PC-3 (cell line): ENCODE results near the gene USP4. TPM values are rescaled to one million over a fixed set of nuclear protein-coding genes. Genes with fewer than 3 reads are reported as not detected.
"Not testable (repeated sequence)": the region's sequence is repeated elsewhere in the genome, so short reads cannot be mapped to it uniquely, and the experiment has no call there.

Experiments used
- ATAC-seq: fragments of 200-7000 bp; cut with Tn5 transposase; 2 replicates; pipeline ENCODE4 v1.9.1; 2020; ENCODE audit warnings: mild to moderate bottlenecking, moderate library complexity
- BruUV-seq: library from RNA; stranded (reverse); fragments of 400-500 nt; replicated peaks from 2 replicates; lab custom pipeline; 2021; lab: Mats Ljungman, UMichigan
- CTCF ChIA-PET: fragments of 300-600 bp; sonication (Branson Sonifier 250); formaldehyde crosslinking; loops from one replicate; lab custom pipeline; 2022; ENCODE audit warnings: antibody characterized with exemption; lab: Charles Lee
- POLR2A ChIA-PET: fragments of 300-600 bp; sonication (Branson Sonifier 250); formaldehyde crosslinking; loops from one replicate; lab custom pipeline; 2022; ENCODE audit warnings: antibody characterized with exemption; ENCODE audit not compliant: unreplicated experiment; lab: Charles Lee
- DNase-seq: peaks from one replicate; pipeline ENCODE4 v3.0.0-alpha.2; 2015
- H2AFZ ChIP-seq: fragments of 300-600 bp; sonication (generic); 2 replicates; pipeline ENCODE4 v1.6.0; 2016; ENCODE audit warnings: antibody characterized with exemption, low read length
- H3F3A ChIP-seq: fragments of 300-600 bp; sonication (generic); one replicate; pipeline ENCODE4 v1.6.0; 2017; ENCODE audit warnings: antibody characterized with exemption, low read length, control low read depth, mild to moderate bottlenecking; ENCODE audit not compliant: unreplicated experiment
- H3K27ac ChIP-seq: fragments of 300-600 bp; sonication (generic); 2 replicates; pipeline ENCODE4 v1.5.1; 2016; ENCODE audit warnings: mild to moderate bottlenecking, low read length
- H3K27me3 ChIP-seq: fragments of 300-600 bp; sonication (generic); 2 replicates; pipeline ENCODE4 v1.6.1; 2016; ENCODE audit warnings: low read length, mixed read lengths
- H3K36me3 ChIP-seq: fragments of 300-600 bp; sonication (generic); 2 replicates; pipeline ENCODE4 v1.6.1; 2016; ENCODE audit warnings: low read depth, mixed run types, low read length, mixed read lengths
- H3K4me1 ChIP-seq: fragments of 300-600 bp; sonication (generic); 2 replicates; pipeline ENCODE4 v1.5.1; 2016; ENCODE audit warnings: low read length; ENCODE audit not compliant: insufficient read depth
- H3K4me2 ChIP-seq: fragments of 300-600 bp; sonication (generic); 2 replicates; pipeline ENCODE4 v1.6.0; 2016; ENCODE audit warnings: low read length
- H3K4me3 ChIP-seq: fragments of 300-600 bp; sonication (generic); 2 replicates; pipeline ENCODE4 v1.5.1; 2016; ENCODE audit warnings: mild to moderate bottlenecking, low read length, mixed read lengths
- H3K79me2 ChIP-seq: fragments of 300-600 bp; sonication (generic); 2 replicates; pipeline ENCODE4 v1.6.1; 2017; ENCODE audit warnings: low read length, mixed read lengths
- H3K9ac ChIP-seq: fragments of 300-600 bp; sonication (generic); 2 replicates; pipeline ENCODE4 v1.6.0; 2016; ENCODE audit warnings: mild to moderate bottlenecking, low read length
- H3K9me2 ChIP-seq: fragments of 300-600 bp; sonication (generic); replicated peaks from 2 replicates; pipeline ENCODE4 v1.6.1; 2016; ENCODE audit warnings: mixed run types, low read length, mixed read lengths
- H3K9me3 ChIP-seq: fragments of 300-600 bp; sonication (generic); 2 replicates; pipeline ENCODE4 v1.6.1; 2016; ENCODE audit warnings: low read length, mixed read lengths
- H4K20me1 ChIP-seq: fragments of 300-600 bp; sonication (generic); 2 replicates; pipeline ENCODE4 v1.6.1; 2016; ENCODE audit warnings: low read length, mixed read lengths
- CTCF ChIP-seq: fragments of 300-600 bp; sonication (generic); conservative IDR thresholded peaks from 2 replicates; pipeline ENCODE4 v1.5.1; 2017; ENCODE audit warnings: antibody characterized with exemption, low read depth, mild to moderate bottlenecking, low read length
- EZH2 ChIP-seq: fragments of 300-600 bp; sonication (generic); IDR thresholded peaks from one replicate; pipeline ENCODE4 v1.6.1; 2017; ENCODE audit warnings: antibody characterized with exemption, mild to moderate bottlenecking, low read length; ENCODE audit not compliant: unreplicated experiment
- intact Hi-C: fragments of 100-400 bp; cut with micrococcal nuclease; formaldehyde crosslinking; loops from 2 replicates; pipeline ENCODE4 v1.9.0; 2023
- microRNA-seq: library from miRNA; unstranded; fragments of <30 nt; microRNA quantifications from one replicate; pipeline ENCODE4 v1.1.0, GENCODE V29; 2020; ENCODE audit not compliant: unreplicated experiment
- total RNA-seq: library from RNA; depleted of rRNA; stranded (reverse); fragments of >200 nt; gene quantifications from 2 replicates; pipeline ENCODE4 v1.2.3, GENCODE V29; 2014; rRNA removed

USP4 gene
- total RNA-seq, 1 experiment from 2014 or later: 19.9 TPM

GRCh38 chr3:49236226-49236625 is 103.6 kb downstream of the USP4 start:
- H3K9ac ChIP-seq: no peak overlapping the region
- no peaks in the 10 kb centered on the region for H3F3A ChIP-seq
- no TSS peak for BruUV-seq
- TF ChIP-seq EZH2 (no peak), CTCF (no peak)
- peaks cover 22% of the 10 kb centered on the region for H3K9me3 ChIP-seq
- intact Hi-C loops: no loop called here
- no peaks in the 10 kb centered on the region; the same call in 1 of the 2 replicates for H3K36me3 ChIP-seq
- H3K27me3 ChIP-seq: no peaks in the 10 kb centered on the region
- ATAC-seq (no peak), DNase-seq (no peak)
- no peak overlapping the region for H3K4me3 ChIP-seq
- no peaks in the 10 kb centered on the region for H3K9me2 ChIP-seq
- peaks cover 14% of the 10 kb centered on the region; the same call in 1 of the 2 replicates for H3K4me1 ChIP-seq
- ChIA-PET CTCF (no interaction called here), POLR2A (no interaction called here)
- H3K4me2 ChIP-seq: no peak overlapping the region
- H3K79me2 ChIP-seq: no peaks in the 10 kb centered on the region
- no peak overlapping the region for H3K27ac ChIP-seq
- H4K20me1 ChIP-seq: no peaks in the 10 kb centered on the region
- H2AFZ ChIP-seq: no peak overlapping the region

DNA sequence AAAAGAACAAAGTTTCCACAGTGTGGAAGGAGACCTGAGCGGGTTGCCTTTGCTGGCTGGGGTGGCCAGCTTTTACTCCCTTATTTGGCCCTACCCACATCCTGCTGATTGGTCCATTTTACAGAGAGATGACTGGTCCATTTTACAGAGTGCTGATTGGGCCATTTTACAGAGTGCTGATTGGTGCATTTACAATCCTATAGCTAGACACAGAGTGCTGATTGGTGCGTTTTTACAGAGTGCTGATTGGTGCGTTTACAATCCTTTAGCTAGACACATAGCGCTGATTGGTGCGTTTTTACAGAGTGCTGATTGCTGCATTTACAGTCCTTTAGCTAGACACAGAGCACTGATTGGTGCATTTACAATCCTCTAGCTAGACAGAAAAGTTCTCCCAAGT is 111.0 kb downstream of the USP4 start:
- H2AFZ ChIP-seq, H3K9ac ChIP-seq, H3K4me2 ChIP-seq, H3K4me1 ChIP-seq, H3K27ac ChIP-seq, POLR2A ChIA-PET, DNase-seq, intact Hi-C loops, BruUV-seq, H3K4me3 ChIP-seq, H3F3A ChIP-seq, H3K27me3 ChIP-seq, ATAC-seq, H3K79me2 ChIP-seq, H3K36me3 ChIP-seq, H4K20me1 ChIP-seq, CTCF ChIA-PET, H3K9me2 ChIP-seq: not testable (repeated sequence)
- peaks cover 11% of the 10 kb centered on the region for H3K9me3 ChIP-seq

Small RNA genes lying within 50 kb of the gene (microRNA-seq; reads per million reads assigned to microRNA genes)
- gene MIR4271: not detected

Other genes starting within 250 kb of the USP4 start
- 90.2 and 124 TPM in 2 replicates for gene QRICH1, start 246.0 kb downstream of the USP4 start, total RNA-seq
- gene QARS1, start 235.3 kb downstream of the USP4 start, total RNA-seq: 310 and 316 TPM in 2 replicates
- 84.4 and 86.7 TPM in 2 replicates for gene USP19, start 219.2 kb downstream of the USP4 start, total RNA-seq
- 240 and 365 TPM in 2 replicates for gene LAMB2, start 207.0 kb downstream of the USP4 start, total RNA-seq
- 19.4 and 27.7 TPM in 2 replicates for gene CCDC71, start 173.7 kb downstream of the USP4 start, total RNA-seq
- gene KLHDC8B, start 168.5 kb downstream of the USP4 start, total RNA-seq: 24.3 and 34.4 TPM in 2 replicates
- gene C3orf62, start 62.8 kb downstream of the USP4 start, total RNA-seq: 3.9 and 10.3 TPM in 2 replicates
- gene GPX1, start 18.3 kb upstream of the USP4 start, total RNA-seq: 714 and 745 TPM in 2 replicates
- gene RHOA, start 71.9 kb upstream of the USP4 start, total RNA-seq: 278 and 292 TPM in 2 replicates
- gene TCTA, start 72.4 kb upstream of the USP4 start, total RNA-seq: 23.7 and 25.4 TPM in 2 replicates
- 1.6 and 1.8 TPM in 2 replicates for gene AMT, start 82.4 kb upstream of the USP4 start, total RNA-seq
- 1.8 and 5.3 TPM in 2 replicates for gene NICN1, start 89.3 kb upstream of the USP4 start, total RNA-seq
- 111 and 114 TPM in 2 replicates for gene DAG1, start 130.2 kb upstream of the USP4 start, total RNA-seq
- 0.80 and 0.92 TPM in 2 replicates for gene BSN, start 214.4 kb upstream of the USP4 start, total RNA-seq